DND-41 (cell line): Measurements from ENCODE around the gene FZD10.

Source experiments
- ATAC-seq: fragments of 200-7000 bp; cut with Tn5 transposase; 3 replicates; pipeline ENCODE4 v1.9.1; 2021; ENCODE audit warnings: low read depth; ENCODE audit not compliant: insufficient read depth
- DNase-seq: peaks from one replicate; pipeline ENCODE4 v3.0.0-alpha.2; 2020
- H2AFZ ChIP-seq: 2 replicates; pipeline ENCODE4 v1.6.0; 2012; ENCODE audit warnings: low read depth, low read length
- H3K27ac ChIP-seq: 2 replicates; pipeline ENCODE4 v1.5.1; 2012; ENCODE audit warnings: low read length, inconsistent platforms
- H3K27me3 ChIP-seq: fragments of 200-600 bp; sonication (generic); 2 replicates; pipeline ENCODE4 v1.6.0; 2012; ENCODE audit warnings: low read length, mild to moderate bottlenecking, inconsistent platforms; ENCODE audit not compliant: insufficient read depth, poor library complexity
- H3K36me3 ChIP-seq: 2 replicates; pipeline ENCODE4 v1.5.1; 2012; ENCODE audit warnings: low read length, inconsistent platforms; ENCODE audit not compliant: insufficient read depth
- H3K4me1 ChIP-seq: 2 replicates; pipeline ENCODE4 v1.5.1; 2012; ENCODE audit warnings: mild to moderate bottlenecking, low read length; ENCODE audit not compliant: insufficient read depth
- H3K4me2 ChIP-seq: 2 replicates; pipeline ENCODE4 v1.6.0; 2012; ENCODE audit warnings: mild to moderate bottlenecking, moderate library complexity, low read length, inconsistent platforms; ENCODE audit not compliant: insufficient read depth
- H3K4me3 ChIP-seq, 2 experiments: fragments of 200-600 bp in 1 of 2; shearing (Covaris generic) in 1 of 2; 2 replicates each; pipeline ENCODE4 v1.5.1; 2012 to 2016; ENCODE audit warnings: inconsistent platforms in 2 of 2, low read length in 2 of 2, mild to moderate bottlenecking in 2 of 2, low read depth in 1 of 2, moderate library complexity in 1 of 2
- H3K79me2 ChIP-seq: 2 replicates; pipeline ENCODE4 v1.6.0; 2012; ENCODE audit warnings: low read length, inconsistent platforms; ENCODE audit not compliant: insufficient read depth
- H3K9ac ChIP-seq: 2 replicates; pipeline ENCODE4 v1.6.0; 2012; ENCODE audit warnings: low read depth, mild to moderate bottlenecking, inconsistent platforms, low read length, moderate library complexity
- H3K9me3 ChIP-seq: 2 replicates; pipeline ENCODE4 v1.5.1; 2012; ENCODE audit warnings: low read length, moderate library complexity, mild to moderate bottlenecking, inconsistent platforms; ENCODE audit not compliant: insufficient read depth, severe bottlenecking
- H4K20me1 ChIP-seq: 2 replicates; pipeline ENCODE4 v1.6.0; 2012; ENCODE audit warnings: low read length; ENCODE audit not compliant: insufficient read depth
- CTCF ChIP-seq: IDR thresholded peaks from 2 replicates; pipeline ENCODE4 v1.5.1; 2012; ENCODE audit warnings: borderline replicate concordance, low read length, moderate library complexity, mild to moderate bottlenecking; ENCODE audit not compliant: poor library complexity, severe bottlenecking; ENCODE audit errors: extremely low read depth
- EZH2 ChIP-seq: IDR thresholded peaks from 3 replicates; pipeline ENCODE4 v1.6.1; 2012; ENCODE audit warnings: borderline replicate concordance, low read depth, mild to moderate bottlenecking, moderate library complexity, low read length, inconsistent platforms; ENCODE audit not compliant: severe bottlenecking

The FZD10 gene

GRCh38 chr12:130164216-130164542, 1.9 kb downstream of the FZD10 start:
- DNase-seq (no peak), ATAC-seq (no peak)
- Histone ChIP-seq H3K9ac (no peak overlapping the region), H3K4me3 (no peak overlapping the region), H3K9me3 (no peaks in the 10 kb centered on the region), H4K20me1 (peaks cover 23% of the 10 kb centered on the region), H2AFZ (no peak overlapping the region), H3K4me1 (peaks cover 6% of the 10 kb centered on the region), H3K27ac (no peak overlapping the region), H3K36me3 (no peaks in the 10 kb centered on the region), H3K79me2 (no peaks in the 10 kb centered on the region), H3K4me2 (no peak overlapping the region), H3K27me3 (peaks cover 34% of the 10 kb centered on the region)
- TF ChIP-seq CTCF (no peak), EZH2 (no peak)

GRCh38 chr12:130164936-130165335, 2.7 kb downstream of the FZD10 start:
- Histone ChIP-seq H3K79me2 (no peaks in the 10 kb centered on the region), H3K4me1 (peaks cover 13% of the 10 kb centered on the region), H3K9ac (no peak overlapping the region), H3K36me3 (no peaks in the 10 kb centered on the region), H4K20me1 (peaks cover 24% of the 10 kb centered on the region), H3K4me2 (no peak overlapping the region), H3K27ac (no peak overlapping the region), H3K4me3 (no peak overlapping the region), H3K27me3 (peaks cover 30% of the 10 kb centered on the region), H3K9me3 (no peaks in the 10 kb centered on the region), H2AFZ (no peak overlapping the region)
- TF ChIP-seq EZH2 (no peak), CTCF (no peak)
- DNase-seq (no peak), ATAC-seq (no peak)

GRCh38 chr12:130166306-130166705, 4.0 kb downstream of the FZD10 start:
- Histone ChIP-seq H3K4me3 (no peak overlapping the region), H3K9me3 (no peaks in the 10 kb centered on the region), H3K79me2 (no peaks in the 10 kb centered on the region), H3K4me2 (no peak overlapping the region), H3K27ac (no peak overlapping the region), H2AFZ (no peak overlapping the region), H4K20me1 (peaks cover 24% of the 10 kb centered on the region), H3K36me3 (no peaks in the 10 kb centered on the region), H3K9ac (no peak overlapping the region), H3K27me3 (peaks cover 40% of the 10 kb centered on the region), H3K4me1 (peaks cover 15% of the 10 kb centered on the region)
- TF ChIP-seq EZH2 (no peak), CTCF (no peak)
- DNase-seq = no peak
- no peak for ATAC-seq

GRCh38 chr12:130167537-130167936, 5.3 kb downstream of the FZD10 start:
- peaks cover 15% of the 10 kb centered on the region for H3K4me1 ChIP-seq
- ATAC-seq = no peak
- H3K79me2 ChIP-seq = no peaks in the 10 kb centered on the region
- H3K4me3 ChIP-seq = no peak overlapping the region
- no peak for DNase-seq
- TF ChIP-seq CTCF (no peak), EZH2 (no peak)
- peaks cover 24% of the 10 kb centered on the region for H4K20me1 ChIP-seq
- H2AFZ ChIP-seq = no peak overlapping the region
- H3K27ac ChIP-seq = no peak overlapping the region
- no peak overlapping the region for H3K9ac ChIP-seq
- H3K36me3 ChIP-seq = no peaks in the 10 kb centered on the region
- no peaks in the 10 kb centered on the region for H3K9me3 ChIP-seq
- no peak overlapping the region for H3K4me2 ChIP-seq
- peaks cover 48% of the 10 kb centered on the region for H3K27me3 ChIP-seq
